Kidney glomerular epithelial cell (primary cell): Measurements from ENCODE around the gene C16orf74.

Experiments
- DNase-seq: peaks from one replicate; lab custom pipeline; 2025; lab: John Stamatoyannopoulos, UW

C16orf74 gene

DNA sequence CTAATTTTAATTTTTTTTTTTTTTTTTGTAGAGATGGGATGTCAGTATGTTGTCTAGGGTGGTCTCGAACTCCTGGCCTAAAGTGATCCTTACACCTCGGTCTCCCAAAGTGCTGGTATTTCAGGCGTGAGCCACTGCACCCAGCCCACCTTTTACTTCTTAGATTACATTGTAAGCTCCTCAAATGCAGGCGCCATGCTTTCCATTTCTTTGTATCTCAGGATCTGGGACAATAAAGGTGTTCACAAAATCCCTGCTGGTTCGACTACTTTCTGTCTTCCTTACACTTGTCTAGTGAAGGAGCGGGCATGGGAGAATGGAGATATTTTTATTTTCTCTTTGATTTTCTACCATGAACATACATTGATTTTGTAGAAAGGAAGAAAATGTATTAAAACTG is 23.2 kb upstream of the C16orf74 start:
- no peak for DNase-seq

DNA sequence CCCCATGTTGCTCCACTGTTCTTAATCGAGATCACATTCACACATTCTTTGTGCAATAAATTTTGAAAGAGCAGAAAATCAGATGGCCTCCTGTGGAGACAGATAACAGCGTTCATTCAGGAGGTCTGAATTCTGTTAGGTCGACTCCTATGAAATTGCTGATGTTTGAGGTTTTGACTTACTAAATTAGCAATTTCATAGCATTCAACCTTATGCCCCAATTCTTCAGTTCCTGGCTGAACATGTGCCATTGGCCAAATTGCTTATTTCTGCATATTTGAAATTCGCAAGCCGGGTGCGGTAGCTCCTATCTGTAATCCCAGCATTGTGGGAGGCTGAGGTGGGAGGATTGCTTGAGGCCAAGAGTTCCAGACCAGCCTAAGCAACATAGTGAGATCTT is 22.1 kb upstream of the C16orf74 start:
- DNase-seq: no peak

DNA sequence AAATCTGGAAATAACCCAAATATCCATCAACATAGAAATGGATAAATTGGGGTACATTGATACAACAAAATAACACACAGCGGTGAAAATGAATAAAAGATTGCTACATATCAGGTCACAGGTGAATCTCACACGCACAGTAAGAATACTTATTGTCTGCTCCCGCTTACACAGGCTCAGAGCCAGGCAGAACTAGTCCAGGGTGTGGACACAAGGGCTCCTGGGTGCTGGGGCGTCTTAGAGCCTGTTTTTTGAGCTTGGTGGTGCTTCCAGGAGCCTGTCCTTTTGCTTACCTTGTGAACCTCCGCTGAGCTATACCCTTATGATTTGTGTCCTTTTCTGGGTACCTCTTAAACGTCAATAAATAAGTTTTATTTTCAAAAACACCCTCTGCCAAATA is 19.8 kb upstream of the C16orf74 start:
- no peak for DNase-seq

DNA sequence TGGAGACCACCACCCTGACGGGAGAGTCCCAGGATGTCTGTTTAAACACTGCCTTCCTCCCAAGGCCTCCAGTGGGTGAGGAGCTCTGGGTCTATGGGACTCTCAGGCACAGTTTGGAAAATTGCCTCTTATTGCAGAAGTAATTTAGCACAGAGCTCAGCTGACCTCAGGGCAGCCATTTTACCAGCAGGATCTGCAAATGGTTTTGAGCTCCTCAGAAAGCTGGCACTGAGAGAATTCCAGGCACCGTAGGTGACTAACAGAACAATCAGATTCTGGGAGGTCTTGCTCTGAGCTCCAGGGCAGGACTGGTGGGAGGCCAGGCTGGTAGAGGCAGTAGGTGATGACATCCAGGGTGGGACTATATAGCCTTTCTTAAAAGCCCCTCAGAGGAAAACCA is 17.3 kb upstream of the C16orf74 start:
- DNase-seq: no peak

DNA sequence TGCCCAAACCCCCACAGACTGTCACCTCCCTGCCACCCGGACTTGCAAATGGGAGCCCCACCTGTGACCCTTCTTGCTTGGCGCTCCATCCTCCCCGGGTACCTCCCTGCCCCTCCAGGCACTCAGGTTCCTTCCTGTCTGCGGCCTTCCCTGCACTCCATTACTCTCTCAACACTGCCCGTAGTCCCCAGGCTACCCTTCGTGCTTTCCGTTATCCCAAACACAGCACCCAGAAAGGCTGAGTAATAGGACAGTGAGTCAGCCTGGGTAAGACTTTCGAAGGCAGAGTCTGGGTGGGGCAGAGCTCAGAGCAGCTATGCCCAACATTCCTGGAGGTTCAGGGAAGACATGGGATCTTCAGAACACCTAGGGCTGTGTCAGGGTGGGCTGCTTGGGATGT is 16.6 kb upstream of the C16orf74 start:
- peak; percentile 54 for DNase-seq

DNA sequence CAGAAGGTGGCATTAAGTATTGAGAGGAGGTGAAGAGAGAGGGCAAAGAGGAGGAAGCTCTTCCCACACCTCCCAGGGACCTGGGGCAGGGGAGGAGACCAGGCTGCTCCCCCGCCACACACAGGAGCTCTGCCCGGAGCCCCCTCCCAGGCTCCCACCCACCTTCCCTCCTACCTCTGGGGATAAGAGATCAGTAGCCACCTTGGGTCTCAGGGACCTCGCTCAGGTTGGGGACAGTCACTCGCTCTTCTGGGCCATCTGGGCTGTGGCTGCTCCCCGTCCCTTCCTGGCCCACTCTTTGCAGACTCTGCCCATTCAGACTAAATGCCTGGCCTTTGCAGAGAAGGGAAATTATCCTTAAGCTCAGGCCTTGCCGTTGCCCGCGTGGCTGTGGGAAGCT is 14.9 kb upstream of the C16orf74 start:
- DNase-seq: no peak

DNA sequence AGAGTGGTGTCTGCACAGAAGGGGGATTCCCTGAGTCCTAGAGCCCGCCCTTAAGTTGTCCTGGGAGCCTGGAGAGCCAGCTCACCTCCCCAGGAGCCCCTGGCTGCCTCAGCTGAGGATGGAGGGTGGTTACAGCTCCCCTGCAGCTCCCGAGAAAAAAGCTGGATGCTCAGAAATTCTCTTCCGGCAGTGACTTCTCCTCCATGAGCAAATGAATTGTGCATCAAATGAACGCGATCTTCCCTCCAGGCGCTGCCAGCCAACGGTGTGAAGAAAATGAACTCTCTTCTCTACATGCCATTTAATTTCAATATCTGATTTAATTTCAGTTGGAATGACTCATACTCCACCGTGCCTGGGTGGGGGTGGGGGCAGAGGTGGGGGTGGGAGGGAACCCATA is 14.3 kb upstream of the C16orf74 start:
- DNase-seq: no peak

DNA sequence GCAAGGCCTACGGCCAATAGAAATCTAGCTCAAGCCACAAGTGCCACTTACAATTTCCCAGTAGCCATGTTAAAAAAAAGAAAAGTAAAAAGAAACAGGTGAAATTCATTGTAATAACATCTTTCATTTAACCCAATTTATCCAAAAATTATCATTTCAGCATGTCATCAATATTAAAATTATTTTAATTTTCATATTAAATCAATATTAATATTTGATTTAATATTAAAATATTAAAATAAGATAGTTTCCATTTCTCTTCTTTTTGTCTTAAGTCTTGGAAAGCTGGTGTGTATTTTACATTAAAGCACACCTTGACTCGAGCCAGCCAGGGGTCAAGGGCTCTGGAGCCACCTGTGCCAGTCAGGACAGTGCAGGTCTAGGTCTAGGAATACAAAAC is 12.7 kb upstream of the C16orf74 start:
- DNase-seq: no peak

DNA sequence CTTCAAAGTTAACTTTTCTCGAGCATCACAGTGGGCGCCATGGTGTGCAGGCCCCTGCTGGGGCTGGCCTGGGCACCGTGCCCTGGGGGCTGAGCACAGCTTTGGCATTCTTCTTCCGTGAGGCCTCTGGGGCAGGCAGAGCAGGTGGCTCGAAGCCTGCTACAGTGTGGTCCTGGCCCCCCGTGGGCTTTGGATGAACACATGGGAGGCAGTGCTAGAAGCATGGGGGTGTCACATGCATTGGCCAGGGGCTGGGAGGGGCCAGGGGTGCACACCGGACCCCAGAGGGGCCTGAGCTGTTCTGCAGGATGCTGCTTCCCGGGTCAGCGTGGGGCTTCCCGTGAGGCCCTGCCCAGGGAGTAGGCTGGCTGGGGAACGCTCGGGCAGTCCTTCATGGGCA is 12.1 kb upstream of the C16orf74 start:
- DNase-seq: no peak

DNA sequence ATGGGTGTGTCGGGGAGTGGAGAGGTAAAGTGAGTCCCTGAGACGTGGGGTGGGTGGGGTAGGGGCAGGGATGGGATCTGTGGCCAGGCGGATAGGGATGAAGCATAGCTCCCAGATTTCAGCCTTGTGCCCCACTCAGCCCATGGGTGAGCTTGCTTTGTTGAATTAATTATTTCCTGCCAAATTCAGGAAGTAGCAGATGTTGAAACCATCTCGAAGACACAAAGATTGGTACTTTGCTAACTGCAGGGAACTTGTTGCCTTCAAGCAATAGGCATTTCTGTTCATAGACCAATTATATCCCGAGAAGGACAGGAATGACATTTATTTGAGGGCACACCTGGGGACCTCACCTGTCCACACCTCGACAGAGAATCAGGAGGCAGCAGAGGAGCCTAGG is 11.0 kb upstream of the C16orf74 start:
- DNase-seq: no peak

DNA sequence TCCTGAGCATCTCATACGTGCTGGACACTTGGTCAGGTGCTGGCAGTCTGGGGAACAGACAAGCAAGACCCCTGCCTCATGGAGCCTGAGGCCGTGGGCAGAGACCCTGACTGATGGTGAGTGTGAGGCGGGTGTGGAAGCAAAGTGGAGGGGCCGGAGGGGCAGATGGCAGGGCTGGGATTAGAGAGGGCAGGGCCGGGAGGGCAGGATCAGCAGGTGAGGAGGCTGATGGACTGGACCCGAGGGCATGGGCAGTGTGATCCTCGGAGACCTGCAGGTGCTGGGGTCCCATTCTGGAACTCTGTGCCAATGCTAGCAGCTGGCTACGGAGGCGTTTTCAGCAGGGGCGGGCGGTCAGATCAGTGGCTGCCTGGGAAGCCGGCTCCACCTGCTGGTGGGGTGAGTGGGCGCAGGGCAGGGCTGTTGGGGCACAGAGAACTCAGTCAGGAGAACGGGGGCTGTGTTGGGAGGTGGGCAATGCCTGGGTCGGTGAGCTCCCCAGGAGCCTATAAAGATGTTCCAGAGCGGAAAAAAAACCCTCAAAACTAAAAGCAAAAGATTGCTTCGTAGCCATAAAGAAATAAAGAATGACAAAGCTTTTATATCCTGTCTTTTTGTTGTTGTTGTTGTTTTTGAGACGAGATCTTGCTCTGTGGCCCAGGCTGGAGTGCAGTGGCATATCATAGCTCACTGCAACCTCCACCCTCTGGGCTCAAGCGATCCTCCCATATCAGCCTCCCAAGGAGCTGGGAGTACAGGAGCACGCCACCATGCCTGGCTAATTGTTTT is 8.9 kb upstream of the C16orf74 start:
- DNase-seq: no peak

DNA sequence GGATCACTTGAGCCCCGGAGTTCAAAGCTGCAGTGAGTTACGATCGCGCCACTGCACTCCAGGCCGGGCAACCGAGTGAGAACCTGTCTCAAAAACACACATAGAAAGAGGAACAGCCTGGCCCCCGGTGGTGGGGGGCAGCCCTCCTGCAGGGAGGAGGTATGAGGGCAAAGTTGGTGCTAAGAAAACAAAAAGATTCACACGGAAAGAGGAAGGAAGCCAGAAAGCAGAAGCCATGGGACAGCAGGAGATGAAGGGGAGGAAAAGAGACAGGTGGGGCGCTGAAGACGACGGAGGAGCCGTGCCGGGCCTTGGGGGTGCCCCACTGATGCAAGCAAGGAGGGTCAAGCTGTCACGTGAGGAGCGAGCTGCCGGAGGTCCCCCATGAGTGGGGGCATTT is 8.2 kb upstream of the C16orf74 start:
- no peak for DNase-seq

DNA sequence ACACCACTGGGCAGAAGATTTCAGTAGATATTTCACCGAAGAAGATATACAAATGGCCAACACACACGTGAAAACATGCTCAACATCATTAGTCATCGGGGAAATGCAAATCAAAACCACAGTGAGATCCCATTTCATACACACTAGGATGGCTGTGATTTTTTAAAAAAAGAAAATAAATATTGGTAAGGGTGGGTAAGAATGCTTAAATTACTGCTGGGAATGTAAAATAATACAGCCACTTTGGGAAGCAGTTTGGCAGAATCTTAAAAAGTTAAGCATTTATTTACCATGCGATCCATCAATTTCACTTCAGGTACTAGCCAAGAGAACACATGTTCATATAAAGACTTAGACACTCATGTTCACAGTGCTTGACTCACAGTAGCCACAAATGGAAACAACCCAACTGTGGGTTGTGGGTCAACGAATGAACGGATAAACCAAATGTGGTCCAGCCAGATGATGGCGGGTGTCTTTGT is 6.5 kb upstream of the C16orf74 start:
- no peak for DNase-seq

DNA sequence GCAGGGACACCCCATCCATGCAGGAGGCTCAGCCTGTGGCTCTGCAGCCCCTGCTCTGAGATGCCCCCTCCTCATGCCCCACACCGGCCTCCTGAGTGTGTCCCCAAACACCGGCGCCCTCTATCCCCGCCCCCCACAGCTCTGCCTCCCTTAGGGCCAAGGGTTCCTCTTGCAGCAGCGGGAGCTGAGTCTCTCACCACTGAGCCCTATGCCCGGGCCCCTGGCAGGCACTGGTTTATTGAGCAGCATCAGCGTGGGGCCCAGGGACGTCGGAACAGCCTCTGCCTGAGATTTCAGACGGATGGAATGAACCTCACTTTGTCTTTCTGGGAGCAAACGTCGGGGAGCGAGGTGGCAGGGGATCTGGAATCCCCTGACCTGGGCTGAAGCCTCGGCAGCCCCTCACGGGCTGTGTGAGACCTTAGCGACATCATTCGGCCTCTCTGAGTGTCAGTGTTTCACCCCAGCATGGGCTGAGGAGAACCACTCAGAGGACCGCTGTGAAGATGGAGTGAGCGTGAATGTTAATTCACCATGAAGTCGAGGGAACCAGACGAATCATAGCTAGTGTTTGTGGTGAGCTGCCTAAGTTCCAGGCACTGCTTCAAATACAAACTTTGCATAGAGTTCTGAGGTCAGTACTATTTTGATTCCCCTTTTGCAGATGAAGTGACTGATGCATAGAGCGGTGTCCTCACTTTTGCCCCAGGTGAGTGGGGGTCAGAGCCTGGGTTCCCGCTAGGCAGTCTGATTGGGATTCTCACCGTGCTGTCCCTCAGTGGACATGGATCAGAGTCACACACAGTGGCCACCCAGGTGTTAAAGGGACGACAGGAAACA is 5.3 kb upstream of the C16orf74 start:
- DNase-seq: no peak

DNA sequence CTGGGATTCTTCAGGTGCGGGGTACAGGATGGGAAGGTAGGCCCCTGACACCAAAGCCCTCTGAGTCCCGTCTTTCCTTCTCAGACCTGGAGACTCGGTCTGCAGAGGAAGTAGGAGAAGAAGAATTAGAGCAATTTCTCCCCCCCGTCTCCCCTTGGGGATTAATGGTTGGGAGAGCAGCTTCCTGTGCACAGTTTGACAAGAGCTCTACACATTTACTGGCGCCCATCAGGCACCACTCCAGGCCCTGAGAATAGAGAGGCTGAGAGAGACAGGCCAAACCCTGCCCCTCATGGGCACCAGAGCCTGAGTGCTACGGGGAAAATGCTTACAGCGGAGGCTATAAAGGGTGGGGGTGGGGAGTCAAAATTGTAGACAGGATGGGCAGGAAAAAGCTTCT is 3.5 kb upstream of the C16orf74 start:
- no peak for DNase-seq

DNA sequence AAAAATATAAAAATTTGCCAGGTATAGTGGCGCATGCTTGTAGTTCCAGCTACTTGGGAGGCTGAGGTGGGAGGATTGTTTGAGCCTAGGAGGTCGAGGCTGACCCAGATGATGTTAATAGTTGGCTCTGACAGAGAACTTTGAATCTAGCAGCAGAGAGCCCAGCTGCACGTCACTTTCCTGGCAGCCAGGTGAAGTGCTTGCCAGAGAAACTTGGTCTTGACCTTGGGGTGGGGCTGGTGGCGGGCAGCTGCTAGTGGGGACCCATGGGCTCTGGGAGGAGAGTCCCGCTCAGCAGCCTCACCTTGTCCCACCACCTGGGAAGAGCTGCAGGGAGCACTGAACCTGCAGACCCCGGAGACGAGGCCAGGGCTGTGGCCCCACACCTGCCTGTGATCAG is 3.1 kb upstream of the C16orf74 start:
- no peak for DNase-seq

DNA sequence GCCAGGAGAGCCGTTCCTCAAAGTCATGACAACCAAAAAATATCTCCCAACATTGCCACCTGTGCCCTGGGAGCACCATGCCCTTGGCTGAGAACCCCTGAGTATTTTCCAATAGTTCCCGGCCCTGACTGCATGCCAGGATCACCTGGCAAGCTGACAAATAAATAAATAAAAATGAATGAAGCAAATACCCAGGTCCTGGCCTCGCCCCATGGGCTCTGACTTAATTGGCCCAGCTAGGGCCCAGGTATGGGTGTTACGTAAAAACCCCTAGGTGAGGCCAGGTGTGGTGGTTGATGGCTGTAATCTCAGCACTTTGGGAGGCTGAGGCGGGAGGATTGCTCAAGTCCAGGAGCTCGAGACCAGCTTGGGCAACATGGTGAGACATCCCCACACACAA is 2.7 kb upstream of the C16orf74 start:
- DNase-seq: no peak

DNA sequence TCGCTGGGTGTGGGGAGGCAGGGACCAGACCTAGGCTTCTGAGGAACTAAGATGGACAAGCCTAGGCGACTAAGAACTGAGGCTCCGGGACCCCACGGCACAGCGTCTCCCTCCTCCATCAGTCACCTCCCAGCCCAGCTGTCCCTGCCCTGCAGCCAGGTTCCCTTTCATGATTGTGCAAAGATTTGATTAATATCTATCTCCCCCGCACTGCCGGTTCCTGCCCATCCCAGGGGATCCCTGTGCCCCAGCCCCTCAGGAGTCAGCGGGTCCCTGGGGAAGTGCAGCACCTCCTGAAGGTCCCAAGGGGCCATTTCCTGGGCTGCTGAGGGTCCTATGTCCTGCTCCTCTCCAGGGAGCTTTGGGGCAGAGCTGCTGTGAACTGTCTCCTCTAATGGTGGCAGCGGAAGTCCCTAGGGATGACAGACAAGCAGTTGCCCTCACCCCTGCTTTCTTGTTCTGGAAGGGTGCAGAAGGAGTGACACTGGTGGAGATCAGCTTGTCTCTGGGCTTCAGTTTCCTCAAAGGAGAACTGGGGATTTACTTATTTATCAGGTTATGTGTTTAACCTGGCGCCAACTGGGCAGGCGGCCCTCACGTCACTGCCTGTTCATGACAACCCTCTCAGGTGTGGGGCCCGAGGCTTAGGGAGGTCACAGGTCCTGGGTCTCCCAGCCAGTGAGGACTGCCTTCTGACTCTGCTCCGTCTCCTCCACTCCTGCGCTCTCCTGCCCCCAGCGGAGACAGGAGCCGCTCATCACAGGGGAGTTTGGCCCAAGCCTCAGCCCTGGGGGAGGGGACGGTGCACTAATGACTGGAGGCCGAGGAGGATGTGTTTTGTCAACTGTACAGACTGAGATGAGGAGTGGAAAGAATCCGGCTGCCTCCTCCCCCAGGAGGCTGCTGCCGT is 1.9 kb upstream of the C16orf74 start:
- DNase-seq: no peak

DNA sequence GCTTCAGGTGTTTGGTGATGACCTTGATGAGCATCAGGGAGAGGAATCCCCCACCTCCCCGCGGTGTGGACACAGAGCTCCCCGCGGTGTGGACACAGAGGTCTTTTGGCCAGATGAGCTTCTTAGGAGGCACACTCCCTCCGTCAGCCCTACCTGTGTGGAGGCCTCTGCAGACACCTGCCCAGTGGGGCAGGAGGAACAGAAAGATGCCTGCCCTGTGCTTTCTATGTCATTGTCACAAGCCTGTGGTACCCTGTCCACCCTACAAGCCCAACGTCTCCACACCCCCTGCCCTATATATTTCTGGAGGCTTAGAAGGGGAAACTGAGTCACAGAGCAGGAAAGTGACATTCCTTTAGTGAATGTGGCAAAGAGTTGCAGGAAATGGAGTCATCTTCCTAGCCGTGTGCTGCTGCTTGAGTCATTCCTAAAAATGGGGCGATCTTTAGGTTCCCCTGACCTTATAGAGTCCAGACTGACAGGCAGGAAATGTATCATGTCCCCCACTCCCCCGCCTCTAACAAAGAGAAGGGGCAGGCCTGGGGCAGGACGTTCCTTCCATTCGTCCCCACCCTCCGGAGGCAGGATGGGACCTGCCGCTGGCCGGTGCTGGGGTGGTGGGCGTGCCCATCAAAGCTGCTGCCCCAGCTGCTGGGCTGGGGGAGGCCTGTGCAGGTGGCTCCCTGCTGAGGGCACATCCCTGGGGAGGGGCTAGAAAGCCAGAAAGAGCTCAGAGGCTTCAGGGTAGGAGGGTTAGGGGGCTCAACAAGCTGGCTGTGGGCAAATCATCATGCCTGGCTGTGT is 1.0 kb upstream of the C16orf74 start:
- DNase-seq: no peak

DNA sequence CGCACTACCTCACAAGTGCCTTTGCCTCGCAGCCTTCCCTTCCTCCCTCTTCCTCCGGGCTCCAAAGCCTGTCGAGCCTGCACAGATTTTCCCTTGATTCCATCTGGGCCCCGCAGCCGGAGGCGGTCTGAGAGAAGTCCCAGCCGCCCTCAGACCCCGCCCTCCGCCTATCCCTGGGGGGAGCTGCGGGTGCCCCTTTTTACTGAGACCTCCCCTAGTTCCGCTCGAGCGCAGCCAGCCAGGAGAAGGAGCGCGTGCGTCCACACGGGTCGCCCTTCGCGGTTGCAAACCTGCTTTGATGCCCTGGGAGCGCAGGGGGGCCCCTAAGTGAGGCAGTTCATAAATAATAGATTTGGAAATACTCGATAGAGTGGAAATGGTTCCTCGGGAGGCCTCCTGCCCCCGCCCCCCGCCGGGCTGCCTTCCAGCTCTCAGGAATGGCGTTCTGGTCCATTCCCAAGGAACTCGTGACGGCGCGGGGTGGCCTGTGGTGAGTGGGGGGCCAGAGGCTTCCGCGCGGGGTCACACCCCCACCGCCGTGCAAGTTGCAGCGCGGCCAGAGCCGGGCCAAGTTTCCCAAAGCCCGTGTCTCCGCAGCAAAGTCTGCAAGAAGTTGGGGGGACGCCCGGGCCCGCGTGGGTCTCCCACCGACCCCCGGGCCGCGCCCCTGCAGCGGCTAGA is 610 bp downstream of the C16orf74 start:
- no peak for DNase-seq

DNA sequence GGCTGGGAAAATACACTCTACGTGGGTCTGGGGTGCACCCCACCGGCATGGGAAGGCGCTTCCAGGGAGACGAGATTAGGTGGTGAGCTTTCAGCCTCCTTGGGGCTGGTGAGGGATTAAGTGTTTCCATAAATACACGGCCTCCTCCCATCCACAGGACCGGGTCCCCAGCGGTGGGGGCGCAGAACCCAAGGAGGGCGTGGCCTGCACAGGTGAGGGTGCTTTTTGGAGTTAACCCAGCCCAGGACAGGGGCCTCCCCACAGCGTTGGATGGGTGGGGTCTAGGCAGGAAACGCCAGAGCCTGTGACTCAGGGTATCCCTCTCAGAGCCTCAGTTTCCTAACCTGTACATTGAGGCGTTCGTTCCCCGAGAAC is 1.1 kb downstream of the C16orf74 start:
- no peak for DNase-seq
